ENCODE data around the gene KIF26B.

The KIF26B gene

GRCh38 chr1:245751726-245752470, 597.1 kb downstream of the KIF26B start:
- Histone ChIP-seq H3K36me3 (ENCODE audit: insufficient read depth, low read length) (peaks cover 6% of the 10 kb centered on the region; the same call in 1 of the 2 replicates), H3K27me3 (ENCODE audit: insufficient read depth, low read length, poor library complexity, severe bottlenecking) (no peaks in the 10 kb centered on the region), H4K20me1 (ENCODE audit: insufficient read depth, low read length, poor library complexity, severe bottlenecking) (no peaks in the 10 kb centered on the region), H3K79me2 (ENCODE audit: insufficient read depth, low read length) (no peaks in the 10 kb centered on the region), H3K4me1 (ENCODE audit: insufficient read depth, low read length, poor library complexity, severe bottlenecking) (peaks cover 8% of the 10 kb centered on the region), H3K9ac (ENCODE audit: low read depth, low read length, poor library complexity, severe bottlenecking) (no peak overlapping the region), H3K9me3 (ENCODE audit: insufficient read depth, low read depth, low read length) (no peaks in the 10 kb centered on the region), H3K4me3 (ENCODE audit: low read length, poor library complexity, severe bottlenecking) (no peak overlapping the region), H3K9me2 (replicated peaks; ENCODE audit: low read depth, low read length) (no peaks in the 10 kb centered on the region), H3K4me2 (ENCODE audit: low read depth, low read length, poor library complexity, severe bottlenecking) (no peak overlapping the region), H3F3A (ENCODE audit: low read depth) (no peaks in the 10 kb centered on the region), H2AFZ (ENCODE audit: low read length) (no peak overlapping the region)
- TF ChIP-seq CTCF (conservative IDR thresholded peaks at IDR 0.05; ENCODE audit: low read length) (no peak), EZH2phosphoT487 (IDR thresholded peaks at IDR 0.05; ENCODE audit: borderline replicate concordance) (no peak)

GRCh38 chr1:245752561-245752960, 597.8 kb downstream of the KIF26B start:
- Histone ChIP-seq H3F3A (ENCODE audit: low read depth) (no peaks in the 10 kb centered on the region), H3K4me3 (ENCODE audit: low read length, poor library complexity, severe bottlenecking) (no peak overlapping the region), H3K9me3 (ENCODE audit: insufficient read depth, low read depth, low read length) (no peaks in the 10 kb centered on the region), H3K9ac (ENCODE audit: low read depth, low read length, poor library complexity, severe bottlenecking) (no peak overlapping the region), H4K20me1 (ENCODE audit: insufficient read depth, low read length, poor library complexity, severe bottlenecking) (no peaks in the 10 kb centered on the region), H3K79me2 (ENCODE audit: insufficient read depth, low read length) (no peaks in the 10 kb centered on the region), H3K4me1 (ENCODE audit: insufficient read depth, low read length, poor library complexity, severe bottlenecking) (peaks cover 8% of the 10 kb centered on the region), H3K4me2 (ENCODE audit: low read depth, low read length, poor library complexity, severe bottlenecking) (no peak overlapping the region), H2AFZ (ENCODE audit: low read length) (no peak overlapping the region), H3K27me3 (ENCODE audit: insufficient read depth, low read length, poor library complexity, severe bottlenecking) (no peaks in the 10 kb centered on the region), H3K36me3 (ENCODE audit: insufficient read depth, low read length) (peaks cover 4% of the 10 kb centered on the region; the same call in 1 of the 2 replicates), H3K9me2 (replicated peaks; ENCODE audit: low read depth, low read length) (no peaks in the 10 kb centered on the region)
- TF ChIP-seq CTCF (conservative IDR thresholded peaks at IDR 0.05; ENCODE audit: low read length): no peak
- no peak for TF ChIP-seq EZH2phosphoT487 (IDR thresholded peaks at IDR 0.05; ENCODE audit: borderline replicate concordance)

- no peaks in the 10 kb centered on the region for H4K20me1 ChIP-seq (ENCODE audit: insufficient read depth, low read length, poor library complexity, severe bottlenecking)
- peaks cover 8% of the 10 kb centered on the region for H3K4me1 ChIP-seq (ENCODE audit: insufficient read depth, low read length, poor library complexity, severe bottlenecking)
- H3K79me2 ChIP-seq (ENCODE audit: insufficient read depth, low read length): no peaks in the 10 kb centered on the region
- H3K36me3 ChIP-seq (ENCODE audit: insufficient read depth, low read length): no peaks in the 10 kb centered on the region
- no peaks in the 10 kb centered on the region for H3K9me3 ChIP-seq (ENCODE audit: insufficient read depth, low read depth, low read length)
- H3F3A ChIP-seq (ENCODE audit: low read depth): no peaks in the 10 kb centered on the region
- TF ChIP-seq EZH2phosphoT487 (IDR thresholded peaks at IDR 0.05; ENCODE audit: borderline replicate concordance) (no peak), CTCF (conservative IDR thresholded peaks at IDR 0.05; ENCODE audit: low read length) (no peak)
- no peaks in the 10 kb centered on the region for H3K27me3 ChIP-seq (ENCODE audit: insufficient read depth, low read length, poor library complexity, severe bottlenecking)
- no peak overlapping the region for H2AFZ ChIP-seq (ENCODE audit: low read length)
- H3K4me3 ChIP-seq (ENCODE audit: low read length, poor library complexity, severe bottlenecking): no peak overlapping the region
- no peak overlapping the region for H3K4me2 ChIP-seq (ENCODE audit: low read depth, low read length, poor library complexity, severe bottlenecking)
- no peak overlapping the region for H3K9ac ChIP-seq (ENCODE audit: low read depth, low read length, poor library complexity, severe bottlenecking)
- H3K9me2 ChIP-seq (replicated peaks; ENCODE audit: low read depth, low read length): no peaks in the 10 kb centered on the region
Measured at GRCh38 chr1:245753807-245754206, 599.0 kb downstream of the KIF26B start.

Data from Loucy (cell line).